ENCODE measurements around the gene MYO1B. TPM values are rescaled to one million over a fixed set of nuclear protein-coding genes. Genes with fewer than 3 reads are reported as not detected.

Gene MYO1B
- total RNA-seq, 1 experiment from 2014 or later = 43.6 TPM

GRCh38 chr2:191298306-191298705, 53.1 kb downstream of the MYO1B start (continued):
- no peak for TF ChIP-seq ZNF281 (CRISPR knock-in tag; IDR thresholded peaks at IDR 0.05)
- TF ChIP-seq NFYB (CRISPR knock-in tag; conservative IDR thresholded peaks at IDR 0.05; ENCODE audit: low read depth) = no peak
- no peak for TF ChIP-seq CREM (CRISPR knock-in tag; IDR thresholded peaks at IDR 0.05)

GRCh38 chr2:191299010-191299409, 53.8 kb downstream of the MYO1B start:
- no peak for DNase-seq (ENCODE audit: low spot score)
- Mint-ChIP-seq H3K9me3 (no peaks in the 10 kb centered on the region), H3K27me3 (ENCODE audit: low read depth) (no peaks in the 10 kb centered on the region), H3K27ac (0 out of 2 replicates have a peak overlapping the region, but pooled peaks have one; percentile 51), H3K36me3 (peaks cover 5% of the 10 kb centered on the region), H3K4me1 (peaks cover 18% of the 10 kb centered on the region), H3K4me3 (no peak overlapping the region)
- ChIA-PET CTCF (no interaction called here), POLR2A (no interaction called here)
- TF ChIP-seq USF1 (CRISPR knock-in tag; IDR thresholded peaks at IDR 0.05) (no peak), E2F5 (CRISPR knock-in tag; IDR thresholded peaks at IDR 0.05) (no peak), E2F1 (CRISPR knock-in tag; IDR thresholded peaks at IDR 0.05) (no peak), PRDM15 (CRISPR knock-in tag; IDR thresholded peaks at IDR 0.05) (no peak), HMGXB4 (CRISPR knock-in tag; IDR thresholded peaks at IDR 0.05) (no peak), ZBTB43 (CRISPR knock-in tag; IDR thresholded peaks at IDR 0.05) (no peak), ZNF232 (CRISPR knock-in tag; IDR thresholded peaks at IDR 0.05) (no peak)
- peak; percentile 65 for ATAC-seq

GRCh38 chr2:191299866-191300265, 54.7 kb downstream of the MYO1B start:
- DNase-seq (ENCODE audit: low spot score) = no peak
- H3K4me3 Mint-ChIP-seq = no peak overlapping the region
- peaks cover 5% of the 10 kb centered on the region for H3K36me3 Mint-ChIP-seq
- H3K4me1 Mint-ChIP-seq = peaks cover 21% of the 10 kb centered on the region
- no peaks in the 10 kb centered on the region for H3K9me3 Mint-ChIP-seq
- no peak for ATAC-seq
- ChIA-PET CTCF (no interaction called here), POLR2A (interaction anchor here (0.7 kb wide), 1 partner anchor 190 kb away, joined by 3 read pairs; no protein-coding TSS in a partner anchor)
- H3K27me3 Mint-ChIP-seq (ENCODE audit: low read depth) = no peaks in the 10 kb centered on the region
- no peak overlapping the region for H3K27ac Mint-ChIP-seq
- no peak for TF ChIP-seq TCF7 (CRISPR knock-in tag; IDR thresholded peaks at IDR 0.05; ENCODE audit: low read depth)
- no peak for TF ChIP-seq ZNF416 (CRISPR knock-in tag; IDR thresholded peaks at IDR 0.05)
- no peak for TF ChIP-seq MXD4 (CRISPR knock-in tag; IDR thresholded peaks at IDR 0.05; ENCODE audit: borderline replicate concordance)
- no peak for TF ChIP-seq ZBTB21 (CRISPR knock-in tag; IDR thresholded peaks at IDR 0.05; ENCODE audit: borderline replicate concordance)
- no peak for TF ChIP-seq MAX (CRISPR knock-in tag; IDR thresholded peaks at IDR 0.05)
- TF ChIP-seq SMAD3 (CRISPR knock-in tag; IDR thresholded peaks at IDR 0.05; ENCODE audit: borderline replicate concordance) = no peak
- no peak for TF ChIP-seq ZNF512 (CRISPR knock-in tag; IDR thresholded peaks at IDR 0.05; ENCODE audit: borderline replicate concordance)
- TF ChIP-seq IRF1 (CRISPR knock-in tag; IDR thresholded peaks at IDR 0.05) = no peak
